NCI-H526 treated with DMSO at 0.1 percent for 48 hours (cell line): ENCODE results near the gene NRCAM.

ENCODE experiments used
- DNase-seq: peaks from one replicate; lab custom pipeline; 2025; lab: John Stamatoyannopoulos, UW

The NRCAM gene

GRCh38 chr7:108202743-108203142 is 253.5 kb downstream of the NRCAM start:
- DNase-seq, result no peak

GRCh38 chr7:108201766-108202165 is 254.5 kb downstream of the NRCAM start:
- DNase-seq, result no peak

GRCh38 chr7:108200326-108200725 is 255.9 kb downstream of the NRCAM start:
- no peak for DNase-seq

- no peak for DNase-seq
Measured at GRCh38 chr7:108197371-108198091, 258.7 kb downstream of the NRCAM start.

GRCh38 chr7:108196004-108196403 is 260.2 kb downstream of the NRCAM start:
- DNase-seq, result no peak

- DNase-seq, result peak; percentile 94
Measured at GRCh38 chr7:108193594-108194498, 262.4 kb downstream of the NRCAM start.

- no peak for DNase-seq
Measured at GRCh38 chr7:108190891-108191290, 265.3 kb downstream of the NRCAM start.

- DNase-seq, result no peak
Measured at GRCh38 chr7:108189733-108190388, 266.4 kb downstream of the NRCAM start.

GRCh38 chr7:108188724-108189123 is 267.5 kb downstream of the NRCAM start:
- DNase-seq, result no peak

- peak; percentile 64 for DNase-seq
Measured at GRCh38 chr7:108181073-108181985, 274.9 kb downstream of the NRCAM start.

- no peak for DNase-seq
Measured at GRCh38 chr7:108178398-108178797, 277.8 kb downstream of the NRCAM start.

- no peak for DNase-seq
Measured at GRCh38 chr7:108171164-108171563, 285.1 kb downstream of the NRCAM start.

- DNase-seq, result no peak
Measured at GRCh38 chr7:108170251-108170650, 286.0 kb downstream of the NRCAM start.

GRCh38 chr7:108167460-108167859 is 288.8 kb downstream of the NRCAM start:
- no peak for DNase-seq

GRCh38 chr7:108166687-108167086 is 289.5 kb downstream of the NRCAM start:
- DNase-seq, result no peak

GRCh38 chr7:108165723-108166122 is 290.5 kb downstream of the NRCAM start:
- DNase-seq, result no peak

- DNase-seq, result no peak
Measured at GRCh38 chr7:108164946-108165345, 291.3 kb downstream of the NRCAM start.

GRCh38 chr7:108164342-108164741 is 291.9 kb downstream of the NRCAM start:
- DNase-seq, result no peak

- no peak for DNase-seq
Measured at GRCh38 chr7:108158776-108159175, 297.5 kb downstream of the NRCAM start.

GRCh38 chr7:108157606-108158335 is 298.5 kb downstream of the NRCAM start:
- no peak for DNase-seq
